ENCODE results near the gene TMEM271.

DNA sequence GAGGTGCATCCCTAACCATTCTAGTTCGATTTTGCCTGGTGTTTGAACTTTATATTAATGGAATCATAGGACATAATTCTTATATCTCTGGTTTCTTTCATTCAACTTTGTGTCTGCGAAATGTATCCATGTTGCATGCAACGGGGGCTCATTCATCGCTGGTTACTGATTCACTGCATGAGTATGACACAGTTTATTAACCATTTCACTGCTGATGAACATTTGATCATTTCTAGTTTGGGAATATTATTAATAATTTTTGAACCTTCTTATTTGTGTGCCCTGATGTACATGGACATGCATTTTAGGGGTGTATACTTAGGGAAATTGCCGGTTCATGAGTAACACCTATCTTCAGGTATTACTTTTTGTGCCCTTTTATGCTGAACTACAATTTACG, 5.1 kb upstream of the TMEM271 start:
- TF ChIP-seq, protein P1, sequence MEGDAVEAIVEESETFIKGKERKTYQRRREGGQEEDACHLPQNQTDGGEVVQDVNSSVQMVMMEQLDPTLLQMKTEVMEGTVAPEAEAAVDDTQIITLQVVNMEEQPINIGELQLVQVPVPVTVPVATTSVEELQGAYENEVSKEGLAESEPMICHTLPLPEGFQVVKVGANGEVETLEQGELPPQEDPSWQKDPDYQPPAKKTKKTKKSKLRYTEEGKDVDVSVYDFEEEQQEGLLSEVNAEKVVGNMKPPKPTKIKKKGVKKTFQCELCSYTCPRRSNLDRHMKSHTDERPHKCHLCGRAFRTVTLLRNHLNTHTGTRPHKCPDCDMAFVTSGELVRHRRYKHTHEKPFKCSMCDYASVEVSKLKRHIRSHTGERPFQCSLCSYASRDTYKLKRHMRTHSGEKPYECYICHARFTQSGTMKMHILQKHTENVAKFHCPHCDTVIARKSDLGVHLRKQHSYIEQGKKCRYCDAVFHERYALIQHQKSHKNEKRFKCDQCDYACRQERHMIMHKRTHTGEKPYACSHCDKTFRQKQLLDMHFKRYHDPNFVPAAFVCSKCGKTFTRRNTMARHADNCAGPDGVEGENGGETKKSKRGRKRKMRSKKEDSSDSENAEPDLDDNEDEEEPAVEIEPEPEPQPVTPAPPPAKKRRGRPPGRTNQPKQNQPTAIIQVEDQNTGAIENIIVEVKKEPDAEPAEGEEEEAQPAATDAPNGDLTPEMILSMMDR (IDR thresholded peaks at IDR 0.05 in 8 of 11, conservative IDR thresholded peaks at IDR 0.05 in 3 of 11): no peak
- TF ChIP-seq POLR2A (IDR thresholded peaks at IDR 0.05) (no peak), POLR2AphosphoS5 (IDR thresholded peaks at IDR 0.05) (no peak)
